ENCODE data around the gene CBLC. TPM values are rescaled to one million over a fixed set of nuclear protein-coding genes. Genes with fewer than 3 reads are reported as not detected.

Gene CBLC
- total and polyA plus RNA-seq, 2 donors from 2014 or later = 8.2 to 11.5 TPM

GRCh38 chr19:44848812-44849447 lies 71.2 kb downstream of the CBLC start:
- intact Hi-C loops (cut with DNase I) = loop anchor here (10.0 kb wide), 1 partner anchor 54 kb away; no protein-coding TSS in a partner anchor
- TF ChIP-seq, protein P1, sequence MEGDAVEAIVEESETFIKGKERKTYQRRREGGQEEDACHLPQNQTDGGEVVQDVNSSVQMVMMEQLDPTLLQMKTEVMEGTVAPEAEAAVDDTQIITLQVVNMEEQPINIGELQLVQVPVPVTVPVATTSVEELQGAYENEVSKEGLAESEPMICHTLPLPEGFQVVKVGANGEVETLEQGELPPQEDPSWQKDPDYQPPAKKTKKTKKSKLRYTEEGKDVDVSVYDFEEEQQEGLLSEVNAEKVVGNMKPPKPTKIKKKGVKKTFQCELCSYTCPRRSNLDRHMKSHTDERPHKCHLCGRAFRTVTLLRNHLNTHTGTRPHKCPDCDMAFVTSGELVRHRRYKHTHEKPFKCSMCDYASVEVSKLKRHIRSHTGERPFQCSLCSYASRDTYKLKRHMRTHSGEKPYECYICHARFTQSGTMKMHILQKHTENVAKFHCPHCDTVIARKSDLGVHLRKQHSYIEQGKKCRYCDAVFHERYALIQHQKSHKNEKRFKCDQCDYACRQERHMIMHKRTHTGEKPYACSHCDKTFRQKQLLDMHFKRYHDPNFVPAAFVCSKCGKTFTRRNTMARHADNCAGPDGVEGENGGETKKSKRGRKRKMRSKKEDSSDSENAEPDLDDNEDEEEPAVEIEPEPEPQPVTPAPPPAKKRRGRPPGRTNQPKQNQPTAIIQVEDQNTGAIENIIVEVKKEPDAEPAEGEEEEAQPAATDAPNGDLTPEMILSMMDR (IDR thresholded peaks at IDR 0.05; ENCODE audit: borderline replicate concordance, extremely low read depth, insufficient read depth) = no peak

More at GRCh38 chr19:44848812-44849447, 71.2 kb downstream of the CBLC start:
- no peaks in the 10 kb centered on the region for H3K27me3 ChIP-seq (ENCODE audit: control insufficient read depth, insufficient read depth, low read length)
- peaks cover 0 to 29% (median 4%) of the 10 kb centered on the region in 3 donors for H3K4me1 ChIP-seq (ENCODE audit: control insufficient read depth in 2 of 3, insufficient read depth in 2 of 3, low read depth in 1 of 3, low read length in 3 of 3)
- peak overlapping the region in 2 of 3 donors; percentile 52 to 100 for H3K9ac ChIP-seq (ENCODE audit: low read length in 3 of 3)
- no peaks in the 10 kb centered on the region for H3K36me3 ChIP-seq (ENCODE audit: control insufficient read depth in 2 of 3, insufficient read depth in 3 of 3, low read length in 3 of 3)
- no peaks in the 10 kb centered on the region for H3K9me3 ChIP-seq (ENCODE audit: control insufficient read depth in 2 of 3, insufficient read depth in 1 of 3, low read length in 3 of 3)
- H3K4me3 ChIP-seq (ENCODE audit: low read length in 3 of 3) = peak overlapping the region in 2 of 3 donors; percentile 88 to 95
- DNase-seq (peak; percentile 75 to 90 (median 85)), FAIRE-seq (no peak)
- peak overlapping the region; percentile 59 to 96 for H3K27ac ChIP-seq (ENCODE audit: low read depth in 2 of 2, low read length in 2 of 2)

Small RNA genes within 50 kb of the gene (microRNA-seq; reads per million reads assigned to microRNA genes)
- not detected for gene MIR8085

Other genes starting within 250 kb of the CBLC start
- gene CEACAM20, start 248.2 kb upstream of the CBLC start, total RNA-seq = not detected
- gene CEACAM20, start 248.2 kb upstream of the CBLC start, polyA plus RNA-seq (ENCODE audit: insufficient read depth, low read depth, low replicate concordance) = not detected
- gene IGSF23, start 164.3 kb upstream of the CBLC start, total RNA-seq = not detected
- gene IGSF23, start 164.3 kb upstream of the CBLC start, polyA plus RNA-seq (ENCODE audit: insufficient read depth, low read depth, low replicate concordance) = not detected
- 36.4 TPM for gene PVR, start 134.0 kb upstream of the CBLC start, total RNA-seq
- gene PVR, start 134.0 kb upstream of the CBLC start, polyA plus RNA-seq (ENCODE audit: insufficient read depth, low read depth, low replicate concordance) = 20.7 TPM
- 5.1 TPM for gene CEACAM19, start 106.4 kb upstream of the CBLC start, total RNA-seq
- 5.5 TPM for gene CEACAM19, start 106.4 kb upstream of the CBLC start, polyA plus RNA-seq (ENCODE audit: insufficient read depth, low read depth, low replicate concordance)
- gene CEACAM16, start 78.7 kb upstream of the CBLC start, total RNA-seq = not detected
- not detected for gene CEACAM16, start 78.7 kb upstream of the CBLC start, polyA plus RNA-seq (ENCODE audit: insufficient read depth, low read depth, low replicate concordance)
- 86.8 TPM for gene BCL3, start 29.2 kb upstream of the CBLC start, total RNA-seq
- gene BCL3, start 29.2 kb upstream of the CBLC start, polyA plus RNA-seq (ENCODE audit: insufficient read depth, low read depth, low replicate concordance) = 23.2 TPM
- 748 TPM for gene BCAM, start 31.2 kb downstream of the CBLC start, total RNA-seq
- 671 TPM for gene BCAM, start 31.2 kb downstream of the CBLC start, polyA plus RNA-seq (ENCODE audit: insufficient read depth, low read depth, low replicate concordance)
- 110 TPM for gene NECTIN2, start 68.4 kb downstream of the CBLC start, total RNA-seq
- gene NECTIN2, start 68.4 kb downstream of the CBLC start, polyA plus RNA-seq (ENCODE audit: insufficient read depth, low read depth, low replicate concordance) = 111 TPM
- gene TOMM40, start 113.4 kb downstream of the CBLC start, total RNA-seq = 45.4 TPM
- gene TOMM40, start 113.4 kb downstream of the CBLC start, polyA plus RNA-seq (ENCODE audit: insufficient read depth, low read depth, low replicate concordance) = 51.5 TPM
- gene APOE, start 127.9 kb downstream of the CBLC start, total RNA-seq = 122 TPM
- gene APOE, start 127.9 kb downstream of the CBLC start, polyA plus RNA-seq (ENCODE audit: insufficient read depth, low read depth, low replicate concordance) = 2,837 TPM
- gene APOC1, start 136.7 kb downstream of the CBLC start, total RNA-seq = 11.8 TPM
- gene APOC1, start 136.7 kb downstream of the CBLC start, polyA plus RNA-seq (ENCODE audit: insufficient read depth, low read depth, low replicate concordance) = 16.7 TPM
- not detected for gene APOC4, start 164.3 kb downstream of the CBLC start, total RNA-seq
- not detected for gene APOC4, start 164.3 kb downstream of the CBLC start, polyA plus RNA-seq (ENCODE audit: insufficient read depth, low read depth, low replicate concordance)
- gene APOC2, start 168.2 kb downstream of the CBLC start, total RNA-seq = 1.6 TPM
- gene APOC2, start 168.2 kb downstream of the CBLC start, polyA plus RNA-seq (ENCODE audit: insufficient read depth, low read depth, low replicate concordance) = 25.0 TPM
- 107 TPM for gene CLPTM1, start 177.5 kb downstream of the CBLC start, total RNA-seq
- 142 TPM for gene CLPTM1, start 177.5 kb downstream of the CBLC start, polyA plus RNA-seq (ENCODE audit: insufficient read depth, low read depth, low replicate concordance)
- 30.6 TPM for gene RELB, start 223.6 kb downstream of the CBLC start, total RNA-seq
- 10.3 TPM for gene RELB, start 223.6 kb downstream of the CBLC start, polyA plus RNA-seq (ENCODE audit: insufficient read depth, low read depth, low replicate concordance)